Vagina (tissue), 2 donors: ENCODE measurements around the gene CD40.

Source experiments
- CTCF ChIP-seq, 3 experiments: fragments of 450-650 bp in 2 of 3; fragments of 200-600 bp in 1 of 3; sonication (generic) in 1 of 3; IDR thresholded peaks; one replicate each; pipeline ENCODE4 v1.5.1; 2017 to 2019; ENCODE audit warnings: antibody characterized with exemption in 3 of 3, mild to moderate bottlenecking in 2 of 3, moderate library complexity in 2 of 3
- POLR2A ChIP-seq, 2 donors: fragments of 450-650 bp; IDR thresholded peaks; one replicate each; pipeline ENCODE4 v1.6.1; 2017; ENCODE audit warnings: antibody characterized with exemption in 2 of 2, mild to moderate bottlenecking in 2 of 2, moderate library complexity in 2 of 2
- POLR2AphosphoS5 ChIP-seq, 2 donors: sonication (generic); formaldehyde crosslinking; IDR thresholded peaks; one replicate each; pipeline ENCODE4 v1.9.0; 2017; ENCODE audit warnings: antibody characterized with exemption in 2 of 2, mild to moderate bottlenecking in 2 of 2, low read depth in 1 of 2; ENCODE audit not compliant: insufficient read depth in 1 of 2

GRCh38 chr20:46108976-46109375, 9.1 kb upstream of the CD40 start:
- TF ChIP-seq POLR2AphosphoS5 (IDR thresholded peaks at IDR 0.05; ENCODE audit: insufficient read depth in 1 of 2, low read depth in 1 of 2) (no peak), CTCF (IDR thresholded peaks at IDR 0.05) (no peak), POLR2A (IDR thresholded peaks at IDR 0.05) (no peak)
